C4-2B (cell line): ENCODE measurements around the gene RAPGEF3.
A peak's percentile ranks its signal among the peaks of the same experiment; 100 is the strongest.

ENCODE experiments used
- H3K27ac ChIP-seq: fragments of 450-650 bp; 2 replicates; pipeline ENCODE4 v1.5.1; 2017
- ZFX ChIP-seq: fragments of 450-650 bp; IDR thresholded peaks from 2 replicates; pipeline ENCODE4 v1.6.1; 2017
- TF ChIP-seq, protein P1 (sequence below): fragments of 450-650 bp; conservative IDR thresholded peaks from 2 replicates; pipeline ENCODE4 v1.5.1; 2017; ENCODE audit warnings: mild to moderate bottlenecking

The RAPGEF3 gene

GRCh38 chr12:47769234-47770085, 10.8 kb upstream of the RAPGEF3 start:
- H3K27ac ChIP-seq = no peak overlapping the region
- TF ChIP-seq, protein P1, sequence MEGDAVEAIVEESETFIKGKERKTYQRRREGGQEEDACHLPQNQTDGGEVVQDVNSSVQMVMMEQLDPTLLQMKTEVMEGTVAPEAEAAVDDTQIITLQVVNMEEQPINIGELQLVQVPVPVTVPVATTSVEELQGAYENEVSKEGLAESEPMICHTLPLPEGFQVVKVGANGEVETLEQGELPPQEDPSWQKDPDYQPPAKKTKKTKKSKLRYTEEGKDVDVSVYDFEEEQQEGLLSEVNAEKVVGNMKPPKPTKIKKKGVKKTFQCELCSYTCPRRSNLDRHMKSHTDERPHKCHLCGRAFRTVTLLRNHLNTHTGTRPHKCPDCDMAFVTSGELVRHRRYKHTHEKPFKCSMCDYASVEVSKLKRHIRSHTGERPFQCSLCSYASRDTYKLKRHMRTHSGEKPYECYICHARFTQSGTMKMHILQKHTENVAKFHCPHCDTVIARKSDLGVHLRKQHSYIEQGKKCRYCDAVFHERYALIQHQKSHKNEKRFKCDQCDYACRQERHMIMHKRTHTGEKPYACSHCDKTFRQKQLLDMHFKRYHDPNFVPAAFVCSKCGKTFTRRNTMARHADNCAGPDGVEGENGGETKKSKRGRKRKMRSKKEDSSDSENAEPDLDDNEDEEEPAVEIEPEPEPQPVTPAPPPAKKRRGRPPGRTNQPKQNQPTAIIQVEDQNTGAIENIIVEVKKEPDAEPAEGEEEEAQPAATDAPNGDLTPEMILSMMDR = no peak

DNA sequence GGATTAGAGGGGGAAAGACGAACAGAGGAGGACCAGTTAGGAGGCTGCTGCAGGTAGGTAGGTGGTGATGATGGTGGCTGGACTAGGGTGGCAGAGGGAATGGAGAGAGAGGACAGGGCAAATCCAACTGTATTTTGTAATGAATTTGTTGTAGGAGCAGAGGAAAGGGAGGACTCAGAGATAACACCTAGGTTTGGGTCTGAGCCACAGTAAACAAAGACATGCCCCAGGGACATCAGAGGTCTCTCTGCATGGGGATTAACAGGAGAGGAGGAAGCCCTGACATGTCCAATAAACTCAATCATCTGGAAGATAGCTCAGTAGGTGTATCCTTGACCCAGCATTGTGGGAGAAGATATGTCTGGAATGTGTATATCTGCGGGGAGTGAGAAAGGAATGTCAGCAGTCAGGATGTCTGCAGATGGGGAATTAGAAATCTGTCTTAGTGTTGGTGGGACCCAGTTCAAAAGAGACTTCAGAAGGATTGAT, 9.7 kb upstream of the RAPGEF3 start:
- TF ChIP-seq, protein P1 = no peak
- TF ChIP-seq ZFX = no peak
- H3K27ac ChIP-seq = no peak overlapping the region

GRCh38 chr12:47767216-47767724, 8.6 kb upstream of the RAPGEF3 start:
- no peak overlapping the region for H3K27ac ChIP-seq
- no peak for TF ChIP-seq ZFX
- TF ChIP-seq, protein P1 = peak; percentile 86

DNA sequence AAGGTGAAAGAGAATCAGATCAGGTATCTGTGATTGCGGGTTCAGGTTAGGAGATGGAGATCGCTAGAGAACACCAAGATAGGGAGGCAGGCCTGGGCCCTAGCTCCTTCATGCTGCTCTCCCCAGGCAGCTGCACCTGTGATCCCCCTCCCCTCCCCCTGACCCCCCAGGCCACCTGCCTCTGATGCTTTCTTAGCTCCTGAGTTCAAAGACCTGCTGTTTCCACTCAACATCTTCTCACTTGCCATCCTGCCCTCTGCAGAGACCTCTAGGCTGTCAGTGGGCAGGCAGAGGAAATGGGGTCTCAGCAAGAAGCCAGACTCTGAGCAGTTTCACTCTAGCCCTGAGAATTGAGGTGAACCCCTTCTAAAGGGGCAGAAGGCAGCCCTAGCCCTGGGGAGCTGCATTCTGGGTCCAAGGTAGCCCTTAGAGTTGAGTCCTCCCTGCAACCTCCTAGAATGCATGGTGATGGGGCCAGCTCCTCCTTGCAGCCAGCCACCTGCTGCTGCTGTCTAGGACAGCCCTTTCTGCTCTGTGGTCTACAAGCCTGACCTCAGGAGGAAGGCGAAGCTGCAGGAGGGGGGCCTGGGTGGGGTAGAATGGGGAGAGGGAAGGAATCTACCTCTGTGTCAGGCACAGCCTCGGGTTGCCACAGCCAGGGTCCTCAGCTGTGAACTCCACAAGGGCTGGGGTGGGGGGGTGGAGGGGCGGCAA, 8.0 kb upstream of the RAPGEF3 start:
- no peak overlapping the region for H3K27ac ChIP-seq
- TF ChIP-seq, protein P1 = no peak
- no peak for TF ChIP-seq ZFX

GRCh38 chr12:47763481-47764346, 5.0 kb upstream of the RAPGEF3 start:
- no peak overlapping the region for H3K27ac ChIP-seq
- TF ChIP-seq ZFX = no peak
- TF ChIP-seq, protein P1 = no peak

DNA sequence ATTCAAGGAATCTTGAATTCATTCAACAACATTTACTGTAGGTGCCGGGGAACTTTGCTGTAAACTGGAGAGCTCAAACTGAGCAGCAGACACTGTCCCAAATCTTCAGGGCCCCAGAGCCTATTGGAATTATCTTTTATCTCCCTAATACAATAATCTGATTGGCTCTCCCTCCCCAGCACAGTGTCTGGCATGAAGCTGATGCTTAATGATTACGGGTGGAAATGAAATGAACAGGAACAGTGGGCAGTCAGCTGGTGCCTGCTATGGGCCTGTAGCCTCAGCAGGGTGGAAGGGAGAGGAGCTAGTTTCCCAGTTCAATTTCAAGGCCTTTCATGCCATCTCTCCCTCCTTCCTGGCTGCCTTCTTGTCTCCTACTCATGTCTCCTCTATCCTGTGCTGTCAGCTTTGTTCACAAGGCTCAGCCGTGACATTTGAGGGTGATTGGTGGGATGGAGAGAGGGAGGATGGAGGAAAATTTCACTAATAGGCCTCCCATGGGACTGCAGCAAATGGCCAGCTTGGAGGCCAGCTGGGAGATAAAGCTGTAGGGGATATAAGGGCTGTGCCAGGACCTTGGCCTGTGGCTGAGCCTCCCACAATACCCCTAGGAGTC, 4.3 kb upstream of the RAPGEF3 start:
- TF ChIP-seq ZFX = no peak
- no peak overlapping the region for H3K27ac ChIP-seq

DNA sequence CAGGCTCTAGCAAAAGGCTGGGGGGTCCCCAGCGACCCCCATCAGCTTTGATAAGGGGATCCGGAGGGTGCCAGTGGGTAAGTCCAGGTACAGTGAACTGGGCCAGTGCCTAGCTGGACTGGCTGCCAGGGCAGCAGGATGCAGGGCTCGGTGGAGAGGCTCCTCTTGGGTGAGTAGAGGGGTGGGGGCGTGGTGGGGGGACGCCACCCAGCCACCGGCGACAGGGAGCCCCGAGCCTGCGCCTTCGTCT, 171 bp downstream of the RAPGEF3 start:
- peak overlapping the region; percentile 78 for H3K27ac ChIP-seq
- TF ChIP-seq, protein P1 = no peak
